ENCODE measurements around the gene STS.
"Not testable (repeated sequence)": the region's sequence is repeated elsewhere in the genome, so short reads cannot be mapped to it uniquely, and the experiment has no call there.

GRCh38 chrX:7178859-7179258 is 31.3 kb downstream of the STS start:
- not testable (repeated sequence) for TF ChIP-seq TAF1 (conservative IDR thresholded peaks at IDR 0.05); RAD21 (IDR thresholded peaks at IDR 0.05); GABPA (IDR thresholded peaks at IDR 0.05 in 1 of 2, conservative IDR thresholded peaks at IDR 0.05 in 1 of 2); YY1 (IDR thresholded peaks at IDR 0.05)
- TF ChIP-seq, protein P1, sequence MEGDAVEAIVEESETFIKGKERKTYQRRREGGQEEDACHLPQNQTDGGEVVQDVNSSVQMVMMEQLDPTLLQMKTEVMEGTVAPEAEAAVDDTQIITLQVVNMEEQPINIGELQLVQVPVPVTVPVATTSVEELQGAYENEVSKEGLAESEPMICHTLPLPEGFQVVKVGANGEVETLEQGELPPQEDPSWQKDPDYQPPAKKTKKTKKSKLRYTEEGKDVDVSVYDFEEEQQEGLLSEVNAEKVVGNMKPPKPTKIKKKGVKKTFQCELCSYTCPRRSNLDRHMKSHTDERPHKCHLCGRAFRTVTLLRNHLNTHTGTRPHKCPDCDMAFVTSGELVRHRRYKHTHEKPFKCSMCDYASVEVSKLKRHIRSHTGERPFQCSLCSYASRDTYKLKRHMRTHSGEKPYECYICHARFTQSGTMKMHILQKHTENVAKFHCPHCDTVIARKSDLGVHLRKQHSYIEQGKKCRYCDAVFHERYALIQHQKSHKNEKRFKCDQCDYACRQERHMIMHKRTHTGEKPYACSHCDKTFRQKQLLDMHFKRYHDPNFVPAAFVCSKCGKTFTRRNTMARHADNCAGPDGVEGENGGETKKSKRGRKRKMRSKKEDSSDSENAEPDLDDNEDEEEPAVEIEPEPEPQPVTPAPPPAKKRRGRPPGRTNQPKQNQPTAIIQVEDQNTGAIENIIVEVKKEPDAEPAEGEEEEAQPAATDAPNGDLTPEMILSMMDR (IDR thresholded peaks at IDR 0.05; ENCODE audit: low read depth, low read length, missing input control) = not testable (repeated sequence)
- TF ChIP-seq, protein P2, sequence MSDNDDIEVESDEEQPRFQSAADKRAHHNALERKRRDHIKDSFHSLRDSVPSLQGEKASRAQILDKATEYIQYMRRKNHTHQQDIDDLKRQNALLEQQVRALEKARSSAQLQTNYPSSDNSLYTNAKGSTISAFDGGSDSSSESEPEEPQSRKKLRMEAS (IDR thresholded peaks at IDR 0.05) = not testable (repeated sequence)
